NB4 (cell line): ENCODE data around the gene KLK15.

ENCODE experiments used
- MYC ChIP-seq: IDR thresholded peaks from 2 replicates; pipeline ENCODE4 v1.6.1; 2011; ENCODE audit warnings: low read depth, low read length
- POLR2A ChIP-seq: IDR thresholded peaks from 2 replicates; pipeline ENCODE4 v1.6.1; 2011; ENCODE audit warnings: mild to moderate bottlenecking; ENCODE audit not compliant: insufficient read length; ENCODE audit errors: extremely low read depth
- TF ChIP-seq, protein P1 (sequence below): IDR thresholded peaks from one replicate; pipeline ENCODE4 v1.5.1; 2012; ENCODE audit warnings: low read depth, low read length
- TF ChIP-seq, protein P2 (sequence below): IDR thresholded peaks from 2 replicates; pipeline ENCODE4 v1.6.1; 2011; ENCODE audit warnings: low read depth, low read length

- TF ChIP-seq, protein P1, sequence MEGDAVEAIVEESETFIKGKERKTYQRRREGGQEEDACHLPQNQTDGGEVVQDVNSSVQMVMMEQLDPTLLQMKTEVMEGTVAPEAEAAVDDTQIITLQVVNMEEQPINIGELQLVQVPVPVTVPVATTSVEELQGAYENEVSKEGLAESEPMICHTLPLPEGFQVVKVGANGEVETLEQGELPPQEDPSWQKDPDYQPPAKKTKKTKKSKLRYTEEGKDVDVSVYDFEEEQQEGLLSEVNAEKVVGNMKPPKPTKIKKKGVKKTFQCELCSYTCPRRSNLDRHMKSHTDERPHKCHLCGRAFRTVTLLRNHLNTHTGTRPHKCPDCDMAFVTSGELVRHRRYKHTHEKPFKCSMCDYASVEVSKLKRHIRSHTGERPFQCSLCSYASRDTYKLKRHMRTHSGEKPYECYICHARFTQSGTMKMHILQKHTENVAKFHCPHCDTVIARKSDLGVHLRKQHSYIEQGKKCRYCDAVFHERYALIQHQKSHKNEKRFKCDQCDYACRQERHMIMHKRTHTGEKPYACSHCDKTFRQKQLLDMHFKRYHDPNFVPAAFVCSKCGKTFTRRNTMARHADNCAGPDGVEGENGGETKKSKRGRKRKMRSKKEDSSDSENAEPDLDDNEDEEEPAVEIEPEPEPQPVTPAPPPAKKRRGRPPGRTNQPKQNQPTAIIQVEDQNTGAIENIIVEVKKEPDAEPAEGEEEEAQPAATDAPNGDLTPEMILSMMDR: no peak
- TF ChIP-seq, protein P2, sequence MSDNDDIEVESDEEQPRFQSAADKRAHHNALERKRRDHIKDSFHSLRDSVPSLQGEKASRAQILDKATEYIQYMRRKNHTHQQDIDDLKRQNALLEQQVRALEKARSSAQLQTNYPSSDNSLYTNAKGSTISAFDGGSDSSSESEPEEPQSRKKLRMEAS: no peak
- TF ChIP-seq POLR2A (no peak), MYC (no peak)
Observed at GRCh38 chr19:50861496-50862286, 28.3 kb upstream of the KLK15 start.
